ENCODE measurements around the gene MYH14.

The MYH14 gene

DNA sequence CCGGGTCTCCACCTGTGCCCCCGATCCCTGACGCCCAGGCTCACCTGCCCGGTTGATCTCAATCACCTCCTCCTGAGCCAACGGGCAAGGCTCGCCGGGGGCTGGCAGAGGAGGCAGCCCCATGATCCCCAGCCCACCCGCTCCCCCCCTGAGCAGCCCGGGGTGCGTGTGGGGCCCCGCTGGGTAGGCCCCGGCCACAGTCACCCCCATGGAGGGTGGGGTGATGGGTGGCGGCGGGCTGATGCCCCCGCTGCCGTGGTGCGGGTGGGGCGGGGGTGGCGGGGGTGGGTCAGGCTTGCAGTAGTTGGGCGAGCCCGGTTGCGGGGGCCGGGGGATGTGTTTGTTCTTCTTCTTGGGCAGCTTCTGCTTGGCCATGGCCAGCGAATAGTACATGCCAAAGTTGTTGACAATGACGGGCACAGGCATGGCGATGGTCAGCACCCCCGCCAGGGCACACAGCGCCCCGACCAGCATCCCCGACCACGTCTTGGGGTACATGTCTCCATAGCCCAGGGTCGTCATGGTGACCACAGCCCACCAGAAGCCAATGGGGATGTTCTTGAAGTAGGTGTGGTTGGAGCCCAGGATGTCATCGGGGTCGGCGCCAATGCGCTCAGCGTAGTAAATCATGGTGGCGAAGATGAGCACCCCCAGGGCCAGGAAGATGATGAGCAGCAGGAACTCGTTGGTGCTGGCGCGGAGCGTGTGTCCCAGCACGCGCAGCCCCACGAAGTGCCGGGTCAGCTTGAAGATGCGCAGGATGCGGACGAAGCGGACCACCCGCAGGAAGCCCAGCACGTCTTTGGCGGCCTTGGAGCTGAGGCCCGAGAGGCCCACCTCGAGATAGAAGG is 119.7 kb downstream of the MYH14 start:
- no peak for DNase-seq

DNA sequence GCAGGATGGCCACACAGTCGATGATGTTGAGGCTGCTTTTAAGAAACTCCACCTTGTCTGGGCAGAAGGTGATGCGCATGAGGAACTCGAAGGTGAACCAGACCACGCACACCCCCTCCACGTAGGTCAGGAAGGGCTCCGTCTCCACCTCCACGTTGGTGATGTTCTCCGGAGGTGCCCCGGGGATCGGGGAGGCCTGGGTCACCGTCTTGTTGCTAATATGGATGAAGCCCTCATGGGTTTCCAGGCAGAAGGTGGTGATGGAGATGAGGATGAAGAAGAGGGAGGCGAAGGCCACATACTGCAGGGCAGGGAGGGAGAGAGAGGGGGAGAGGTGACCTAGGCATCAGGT is 120.3 kb downstream of the MYH14 start:
- DNase-seq: no peak

DNA sequence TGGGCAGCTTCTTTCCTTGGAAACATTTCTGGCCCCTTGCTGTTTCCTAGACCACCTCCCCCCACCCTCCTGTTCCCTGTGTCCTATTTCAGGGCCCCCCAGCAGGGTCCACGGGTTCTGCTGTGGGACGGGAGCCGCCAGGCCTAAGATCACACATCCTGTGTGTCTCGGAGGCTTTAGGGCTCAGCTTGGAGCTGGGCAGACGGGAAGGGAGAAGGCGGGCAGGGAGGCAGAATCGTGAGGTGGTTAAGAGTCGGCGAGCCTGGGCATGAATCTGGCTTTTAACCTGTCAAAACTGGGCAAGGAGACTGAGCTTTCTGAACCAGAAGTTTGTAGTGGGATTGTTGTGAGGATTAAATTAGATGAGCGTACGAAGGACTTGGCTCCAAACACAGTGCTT is 120.9 kb downstream of the MYH14 start:
- no peak for DNase-seq

DNA sequence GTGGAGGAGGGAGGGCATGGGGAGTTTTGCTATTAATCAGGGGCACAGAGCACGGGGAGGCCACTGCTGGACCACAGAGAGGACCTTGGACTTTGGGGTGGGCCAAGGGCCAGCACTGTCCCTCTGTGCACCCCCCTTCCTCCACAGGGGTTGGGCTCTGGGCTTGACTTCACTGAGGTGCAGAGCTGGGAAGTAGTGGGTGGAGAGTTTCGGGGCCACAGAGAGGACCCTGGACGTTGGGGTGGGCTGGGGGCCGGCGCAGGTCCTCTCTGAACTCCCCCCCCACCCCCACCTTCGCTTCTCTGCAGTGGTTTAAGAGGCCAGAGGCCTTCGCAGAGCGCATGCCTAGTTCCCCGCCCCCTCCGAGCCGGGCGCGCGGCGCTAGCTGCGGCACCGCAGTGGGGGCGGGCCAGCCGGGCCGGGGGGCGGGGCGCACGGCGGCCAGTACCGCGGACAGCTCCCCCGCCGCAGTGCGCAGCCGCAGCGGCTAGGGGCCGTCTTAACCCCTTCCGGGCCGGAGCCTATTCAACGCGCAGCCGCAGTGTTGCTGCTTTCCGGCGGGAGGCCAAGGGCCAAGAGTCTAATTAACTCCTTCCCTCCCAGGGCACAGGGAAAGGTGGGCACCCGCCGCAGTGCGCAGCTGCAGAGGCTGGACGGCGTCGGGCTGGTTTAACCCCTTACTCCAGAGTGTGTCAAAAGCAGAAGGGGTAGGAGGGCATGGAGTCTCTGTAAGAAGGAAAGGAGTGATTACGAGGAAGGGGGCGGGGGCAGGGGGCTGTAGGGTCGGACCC is 122.1 kb downstream of the MYH14 start:
- peak; percentile 74 for DNase-seq

DNA sequence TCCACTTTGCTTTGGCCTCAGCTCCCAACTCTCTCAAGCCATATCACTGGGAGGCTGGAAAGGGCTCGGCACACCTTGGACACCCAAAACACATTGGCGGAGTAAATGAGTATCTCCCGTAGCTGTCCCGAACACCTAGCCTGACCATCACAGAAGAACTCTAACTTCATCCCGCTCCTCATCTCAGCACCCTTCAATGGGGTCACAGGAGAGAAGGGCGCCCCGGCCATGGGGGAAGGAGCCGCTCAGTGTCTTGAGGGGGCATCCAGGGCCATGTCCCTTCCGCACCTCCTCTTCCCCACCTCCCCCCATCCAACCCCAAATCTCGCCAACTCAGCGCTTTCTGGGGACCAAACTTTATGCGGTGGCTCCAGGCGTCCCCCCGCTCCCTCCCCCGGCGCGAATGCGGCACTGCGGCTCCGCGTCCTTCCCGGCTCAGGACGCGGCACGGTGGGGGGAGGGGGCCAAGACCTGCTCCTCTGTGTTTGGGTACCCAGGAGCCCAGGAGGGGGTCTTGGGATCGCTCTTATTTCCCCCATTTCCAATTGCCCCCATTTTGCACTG is 122.8 kb downstream of the MYH14 start:
- DNase-seq: no peak

DNA sequence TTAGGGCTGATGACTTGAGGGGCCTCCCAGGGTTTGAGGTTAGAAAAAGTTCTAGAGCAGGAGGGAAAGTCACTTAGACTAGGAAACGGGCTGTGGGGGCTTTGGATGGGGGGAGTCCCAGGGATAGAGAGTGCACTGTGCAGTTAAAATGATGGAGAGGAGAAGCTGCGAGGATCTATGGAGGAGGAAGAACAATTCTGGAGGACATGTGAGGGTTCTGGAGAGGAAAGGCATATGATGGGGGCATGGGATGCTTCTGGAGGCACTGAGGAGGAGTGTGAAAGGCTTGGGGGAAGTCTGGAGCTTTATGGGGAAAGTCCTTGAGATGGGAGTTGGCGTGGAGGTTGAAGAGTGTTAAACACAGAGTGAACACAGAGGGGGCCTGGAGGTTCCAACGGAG is 123.6 kb downstream of the MYH14 start:
- DNase-seq: no peak

DNA sequence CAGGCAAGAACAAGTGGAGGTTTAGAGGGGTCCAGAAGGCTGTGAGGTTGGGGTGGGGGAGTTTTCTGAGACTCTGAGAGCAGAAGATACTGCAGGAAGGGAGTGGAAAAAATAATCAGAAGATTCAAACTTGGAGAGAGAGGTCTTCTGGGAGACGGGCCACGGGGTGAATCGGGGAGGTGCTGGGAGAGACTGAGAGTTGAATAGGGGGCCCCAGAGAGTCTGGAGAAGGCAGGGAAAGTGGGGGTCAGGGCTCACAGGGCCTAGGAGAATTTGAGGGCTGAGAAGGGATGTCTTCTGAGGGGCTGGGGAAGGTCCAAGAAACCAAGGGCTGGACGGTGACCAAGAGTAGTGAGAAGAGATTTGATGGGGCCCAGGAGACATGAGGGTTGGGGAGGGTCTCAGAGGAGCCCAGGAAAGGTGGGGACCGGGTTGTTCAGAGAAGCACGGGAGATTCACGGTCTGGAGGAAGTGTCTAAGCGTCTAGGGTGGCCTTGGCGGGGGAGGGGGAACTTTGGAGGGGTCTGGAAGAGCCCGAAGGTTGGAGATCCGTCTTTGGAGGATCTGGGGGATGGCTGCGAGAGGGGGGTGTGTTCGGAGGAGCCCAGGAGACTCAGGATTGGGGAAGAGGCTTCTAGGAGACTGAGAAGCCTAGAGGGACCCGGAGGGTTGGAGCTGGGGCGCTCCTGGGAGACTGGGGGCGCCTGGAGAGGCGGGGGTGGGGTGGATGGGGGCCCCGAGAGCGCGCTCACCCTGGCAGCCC is 124.2 kb downstream of the MYH14 start:
- no peak for DNase-seq

DNA sequence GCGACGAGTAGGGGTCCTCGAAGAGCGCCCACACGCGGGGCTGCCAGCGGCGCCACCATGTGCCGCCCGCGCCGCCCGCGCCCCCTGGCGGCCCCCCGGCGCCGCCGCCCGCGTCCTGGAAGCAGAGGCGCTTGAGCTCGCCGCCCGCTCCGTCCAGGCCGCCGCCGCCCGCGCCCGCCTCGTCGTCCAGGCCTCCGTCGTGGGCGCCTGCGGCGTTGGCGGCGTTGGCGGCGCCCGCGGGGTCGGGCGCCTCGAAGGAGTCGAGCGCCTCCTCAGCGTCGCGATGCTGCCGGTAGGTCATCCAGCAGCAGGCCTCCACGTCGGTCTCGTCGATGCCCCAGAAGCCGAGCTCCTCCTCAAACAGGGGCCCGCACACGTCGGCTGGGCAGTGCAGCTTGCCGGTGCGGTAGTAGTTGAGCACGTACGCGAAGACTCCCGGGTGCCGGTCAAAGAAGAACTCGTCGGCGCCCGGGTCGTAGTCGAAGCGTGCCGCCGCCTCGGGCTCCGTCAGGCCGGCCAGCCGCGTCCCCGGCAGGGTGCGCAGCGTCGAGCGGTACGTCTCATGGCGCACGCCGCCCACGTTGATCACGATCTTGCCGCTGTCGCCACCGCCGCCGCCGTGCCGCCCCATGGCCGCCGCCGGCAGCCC is 124.9 kb downstream of the MYH14 start:
- peak; percentile 51 for DNase-seq

DNA sequence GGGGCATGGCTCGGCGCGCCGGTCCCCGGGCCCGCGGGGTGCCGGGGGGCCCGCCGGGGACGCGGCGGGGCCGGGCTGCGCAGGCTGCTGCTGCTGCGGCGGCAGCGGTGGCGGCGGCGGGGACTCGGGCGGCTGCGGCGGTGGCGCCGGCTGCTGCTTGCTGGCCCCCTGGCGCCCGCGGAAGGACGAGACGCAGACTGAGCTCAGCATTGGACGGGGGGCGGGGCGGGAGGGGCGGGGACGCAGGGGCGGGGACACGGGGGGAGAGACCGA is 125.4 kb downstream of the MYH14 start:
- no peak for DNase-seq

DNA sequence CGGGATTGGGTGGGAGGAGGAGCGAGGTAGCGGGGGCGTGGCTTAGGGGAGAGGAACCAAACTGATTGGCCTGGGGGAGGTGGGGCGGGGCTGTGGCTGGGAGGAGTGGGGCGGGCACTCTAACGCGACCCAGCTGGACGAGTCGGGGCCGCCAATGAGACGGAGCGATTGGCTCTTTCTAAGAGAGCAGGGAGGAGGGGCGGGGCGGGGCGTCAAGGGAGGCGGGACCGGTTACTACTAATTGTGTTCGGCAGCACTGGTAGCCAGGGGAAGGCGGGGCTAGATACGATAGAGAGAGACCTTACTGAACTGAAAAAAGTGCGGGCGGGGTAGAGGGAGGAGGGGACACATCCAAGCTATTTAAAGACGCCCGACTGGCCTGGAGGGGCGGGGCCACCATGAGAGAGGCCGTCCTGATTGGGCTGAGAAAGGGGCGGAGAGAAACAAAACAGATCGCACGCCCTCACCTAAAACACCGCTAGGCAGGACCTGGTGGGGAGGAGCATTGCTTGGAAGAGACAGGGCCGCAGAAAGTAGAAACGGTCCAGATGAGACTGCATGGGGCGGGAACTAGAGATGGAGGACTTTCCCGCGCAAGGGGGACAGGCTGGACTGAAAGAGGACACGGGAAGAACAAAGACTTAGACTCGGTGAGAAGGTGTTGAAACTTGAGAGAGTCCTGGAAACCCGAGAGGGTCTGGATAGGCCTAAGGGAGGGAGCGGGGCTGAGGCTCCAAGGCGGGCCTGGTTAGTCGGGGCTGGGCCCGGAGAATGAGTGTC is 125.9 kb downstream of the MYH14 start, which contains the start of gene KCNC3:
KCNC3 (minus strand) TSS at position 232 of the 780 bp plus-strand sequence. CDS start 295 bp downstream, outside the sequence.
- peak; percentile 93 for DNase-seq

DNA sequence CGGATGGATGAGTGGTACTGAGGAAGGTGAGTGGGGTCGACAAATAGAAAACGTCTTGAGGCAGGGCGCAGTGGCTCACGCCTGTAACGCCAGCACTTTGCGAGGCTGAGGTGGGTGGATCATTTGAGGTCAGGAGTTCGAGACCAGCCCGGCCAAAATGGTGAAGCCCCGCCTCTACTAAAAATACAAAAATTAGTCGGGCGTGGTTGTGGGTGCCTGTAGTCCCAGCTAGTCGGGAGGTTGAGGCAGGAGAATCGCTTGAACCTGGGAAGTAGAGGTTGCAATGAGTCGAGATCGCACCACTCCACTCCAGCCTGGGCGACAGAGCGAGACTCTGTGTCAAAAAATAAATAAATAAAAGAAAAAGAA is 126.5 kb downstream of the MYH14 start:
- DNase-seq: peak; percentile 8

DNA sequence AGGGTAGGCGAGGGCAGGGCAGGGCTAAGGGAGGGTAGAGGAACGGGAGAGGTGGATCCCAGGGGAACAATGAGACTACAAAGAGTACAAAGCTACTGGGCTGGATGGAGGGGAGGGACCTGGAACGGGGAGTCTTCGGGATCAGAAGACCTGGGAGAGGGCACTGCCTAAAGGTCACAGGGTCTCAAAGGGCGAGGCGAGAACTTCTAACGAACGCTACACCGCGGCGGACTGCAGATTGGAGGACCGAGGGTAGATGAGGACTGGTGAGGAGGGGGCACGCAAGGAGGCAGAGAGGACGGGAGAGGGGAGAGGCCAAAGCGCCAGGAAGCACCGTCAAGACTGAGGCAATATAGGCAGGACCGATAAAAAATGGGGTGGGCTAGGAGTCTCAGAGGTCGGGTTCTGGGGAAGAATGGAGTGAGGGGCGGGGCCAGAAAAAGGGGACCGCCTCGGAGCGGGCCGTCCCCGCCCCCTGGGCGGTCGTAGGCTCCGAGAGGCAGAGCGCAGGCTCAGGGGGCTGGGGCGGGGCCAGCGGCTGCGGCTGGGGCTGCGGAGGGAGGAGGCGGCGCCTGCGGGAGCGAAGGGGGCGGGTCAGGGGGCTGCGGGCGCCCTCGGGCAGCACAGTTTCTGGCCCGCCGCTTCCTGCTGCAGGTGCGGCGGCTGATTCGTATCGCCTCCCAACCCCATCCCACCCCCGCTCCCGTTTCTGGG is 127.1 kb downstream of the MYH14 start:
- peak; percentile 78 for DNase-seq

DNA sequence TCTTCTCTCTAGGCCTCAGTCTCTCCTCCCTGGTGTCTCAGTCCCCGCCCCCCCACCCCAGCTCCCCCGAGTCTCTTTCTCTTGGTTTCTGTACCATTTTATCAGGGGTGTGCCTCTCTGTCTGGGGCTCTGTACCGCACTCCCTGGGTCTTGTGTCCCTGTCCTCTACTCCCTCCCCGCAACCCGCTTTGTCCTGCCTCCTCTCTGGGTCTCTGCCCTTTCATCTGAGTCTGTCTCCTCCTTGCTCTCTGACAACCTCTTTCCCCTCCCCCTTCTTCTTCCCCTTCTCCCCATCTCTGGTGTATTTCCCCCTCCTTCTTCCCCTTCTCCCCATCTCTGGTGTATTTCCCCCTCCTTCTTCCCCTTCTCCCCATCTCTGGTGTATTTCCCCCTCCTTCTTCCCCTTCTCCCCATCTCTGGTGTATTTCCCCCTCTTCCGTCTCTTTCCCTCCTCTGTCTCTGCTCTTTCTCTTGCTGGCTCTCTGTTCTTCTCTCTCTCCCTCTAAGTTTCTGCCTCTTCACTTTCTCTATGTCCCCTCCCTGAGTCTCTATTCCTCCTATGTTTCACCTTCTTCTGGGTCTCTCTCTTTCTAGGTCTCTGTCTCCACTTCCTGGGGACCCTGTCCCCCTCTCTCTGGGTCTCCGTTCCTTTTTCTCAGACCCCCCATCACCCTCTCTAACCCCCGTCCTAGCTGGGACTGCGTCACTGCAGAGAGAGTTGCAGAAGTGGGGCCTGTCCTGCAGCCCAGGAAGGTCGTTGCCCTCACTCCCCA is 128.0 kb downstream of the MYH14 start:
- no peak for DNase-seq

DNA sequence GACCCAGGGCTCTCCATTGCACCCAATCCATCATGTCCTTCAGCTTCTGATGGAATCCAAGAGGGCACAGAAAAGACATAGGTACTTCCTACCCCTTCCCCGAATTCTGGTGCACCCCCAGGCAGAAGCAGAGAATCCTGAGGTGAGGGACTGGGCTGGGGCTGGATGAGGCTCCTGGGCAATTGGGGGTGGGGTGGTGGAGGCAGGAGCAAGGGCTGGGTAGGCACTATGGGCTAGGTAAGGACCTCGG is 128.5 kb downstream of the MYH14 start:
- DNase-seq: no peak

DNA sequence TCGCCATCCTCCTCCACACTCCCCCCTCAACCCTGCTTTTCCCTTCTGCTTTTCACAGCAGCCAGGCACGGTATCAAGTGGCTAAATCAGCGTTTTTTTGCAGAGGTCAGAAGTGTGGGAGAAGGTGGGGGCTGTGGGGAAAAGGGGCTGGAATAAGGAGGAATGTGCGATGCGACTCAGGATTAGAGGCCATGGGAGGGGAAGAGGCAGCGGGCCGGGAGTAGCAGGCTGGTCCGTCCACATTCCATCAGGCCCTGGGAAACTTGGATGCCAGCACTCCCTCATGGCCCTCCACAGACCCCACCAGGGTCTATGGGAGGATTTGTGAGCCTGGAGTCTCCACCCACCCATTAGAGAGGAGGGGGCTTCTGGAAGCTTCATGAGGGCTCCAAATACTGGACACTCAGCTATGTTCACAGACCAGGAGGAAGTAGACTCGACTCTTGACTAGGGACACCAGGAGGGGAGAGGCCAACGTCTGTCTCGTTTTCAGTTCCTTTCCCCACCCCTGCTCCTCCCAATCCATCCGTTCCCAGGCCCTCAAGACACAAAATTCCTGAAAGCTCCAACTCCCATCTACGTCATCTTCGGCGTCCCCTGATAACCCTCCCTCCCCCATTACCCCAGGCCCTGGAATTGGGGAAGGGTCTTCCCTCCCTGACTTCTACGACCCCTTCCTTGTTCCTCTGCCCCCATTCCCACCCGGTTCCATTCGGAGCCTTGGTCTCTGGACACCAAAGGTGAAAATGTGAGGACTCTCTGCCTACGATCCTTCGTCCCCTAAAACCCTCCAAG is 129.0 kb downstream of the MYH14 start:
- no peak for DNase-seq

DNA sequence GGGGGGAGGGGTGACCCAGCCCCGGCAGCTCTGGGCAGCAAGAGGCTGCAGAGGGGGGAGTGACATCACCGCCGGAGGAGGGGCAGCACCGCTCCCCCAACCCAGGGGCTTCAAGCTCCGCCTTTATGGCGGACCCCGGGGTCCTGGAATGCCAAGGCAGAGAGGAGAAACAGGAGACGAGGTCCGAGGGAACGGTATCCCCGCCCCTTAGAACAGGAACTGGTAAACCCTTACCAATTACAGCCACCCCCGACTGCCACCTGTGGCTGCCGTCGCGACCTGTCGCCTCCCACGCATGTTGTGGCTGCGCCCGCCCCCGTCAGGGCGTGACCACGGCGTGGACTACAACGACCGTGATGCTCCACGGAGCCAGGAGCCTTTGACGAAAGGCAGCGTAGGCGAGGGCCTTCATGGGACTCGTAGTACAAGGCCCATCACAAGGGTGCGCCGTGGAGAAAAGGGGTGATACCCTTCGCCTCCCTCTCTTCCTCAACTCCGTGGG is 129.9 kb downstream of the MYH14 start:
- peak; percentile 91 for DNase-seq

DNA sequence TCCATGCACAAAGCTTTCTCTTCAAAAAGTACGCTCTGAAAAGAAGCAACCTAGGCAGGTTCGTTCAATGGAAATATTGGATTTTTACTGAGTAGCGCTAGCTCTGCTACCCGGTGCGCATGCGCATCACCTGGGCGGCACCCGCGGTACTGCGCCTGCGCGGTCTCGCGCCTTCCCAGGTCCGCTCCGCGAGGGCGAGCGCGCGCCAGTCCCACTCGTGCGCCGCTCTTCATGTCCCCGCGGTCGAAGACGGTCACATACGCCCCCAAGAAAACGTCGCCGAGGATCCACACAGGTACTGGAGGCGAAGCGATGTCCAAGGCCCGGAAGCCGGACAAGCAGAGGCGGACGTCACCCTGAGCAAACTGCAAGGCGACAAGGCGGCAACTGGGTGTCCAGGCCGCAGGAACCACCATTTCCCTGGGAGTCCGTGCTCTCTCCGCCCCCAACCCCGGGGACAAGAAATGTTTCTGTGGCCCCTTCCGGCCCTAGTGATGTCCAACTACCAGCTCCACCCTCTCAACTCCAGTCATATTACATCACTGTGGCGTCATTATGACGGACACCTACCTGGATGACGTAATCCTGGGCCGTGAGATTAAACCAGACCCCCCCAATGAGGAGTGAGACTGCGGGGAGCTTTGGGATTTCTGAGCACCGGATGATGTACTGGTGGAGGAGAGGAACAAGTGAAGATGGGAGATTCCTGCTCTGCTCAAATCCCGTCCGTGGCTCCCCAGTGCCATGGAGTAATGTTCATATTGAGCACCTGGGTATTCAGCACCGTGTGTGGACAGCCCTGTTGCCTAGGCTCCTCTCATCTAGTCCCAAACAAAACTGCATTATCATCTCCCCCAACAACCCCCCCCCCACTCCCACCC is 130.6 kb downstream of the MYH14 start:
- peak; percentile 81 for DNase-seq

DNA sequence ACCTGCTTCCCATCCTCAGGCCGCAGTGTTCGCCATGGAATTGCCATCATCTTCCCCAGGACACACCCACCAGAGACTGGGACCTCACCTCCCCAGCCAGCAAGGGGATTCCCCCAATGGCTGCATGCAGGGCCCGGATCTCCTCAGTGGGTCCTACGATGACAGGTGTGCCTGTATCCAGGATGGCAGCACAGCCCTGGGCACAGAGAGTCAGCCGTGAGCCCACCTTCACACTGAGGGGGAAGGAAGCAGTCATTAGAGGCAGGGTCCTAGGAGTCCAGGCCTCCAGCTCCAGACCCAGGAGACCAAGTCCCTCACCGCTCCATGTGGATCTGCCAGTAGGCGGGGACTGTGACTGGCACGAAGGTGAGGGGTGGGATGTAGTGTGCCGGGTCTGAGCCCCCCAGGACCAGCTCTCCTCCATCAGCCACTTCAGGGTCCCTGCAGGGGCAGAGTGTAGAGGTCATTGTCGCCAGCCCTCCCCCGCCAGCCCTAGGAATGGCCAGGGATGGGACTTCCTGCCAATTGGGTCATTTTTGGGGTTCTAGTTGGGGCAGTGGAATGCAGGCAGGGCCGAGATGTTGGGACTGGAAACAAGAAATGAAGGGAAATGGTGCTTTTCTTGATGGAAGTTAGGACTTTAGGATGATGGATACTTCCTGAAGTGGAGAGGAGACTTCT is 131.5 kb downstream of the MYH14 start:
- no peak for DNase-seq
